ENCODE results near the gene BCL6. TPM values are rescaled to one million over a fixed set of nuclear protein-coding genes. Genes with fewer than 3 reads are reported as not detected.

Gene BCL6
- total and polyA plus RNA-seq, 9 of the 15 experiments (the other 6 are each of a cell fraction or from before 2014, with no cell fraction given), result 0.08 to 3.5 (median 1.6) TPM

- TF ChIP-seq VEZF1 (CRISPR knock-in tag; IDR thresholded peaks at IDR 0.05) (peak; percentile 65), CBX1 (IDR thresholded peaks at IDR 0.05; ENCODE audit: low read depth) (no peak), SMC3 (conservative IDR thresholded peaks at IDR 0.05; ENCODE audit: insufficient read depth, low read depth, low read length) (peak; percentile 72), ZNF24 (IDR thresholded peaks at IDR 0.05) (0 out of 2 replicates have a peak, but pooled peaks have one; percentile 8), MLLT1 (IDR thresholded peaks at IDR 0.05) (peak in 1 of 2 experiments; percentile 61; a peak in 1 of 4 replicates), XRCC5 (IDR thresholded peaks at IDR 0.05; ENCODE audit: low read depth, low read length) (peak; percentile 91; the same call in 1 of the 2 replicates), GABPB2 (CRISPR knock-in tag; conservative IDR thresholded peaks at IDR 0.05) (no peak), NCOA1 (IDR thresholded peaks at IDR 0.05; ENCODE audit: low read depth) (0 out of 2 replicates have a peak, but pooled peaks have one; percentile 15), CTCFL (IDR thresholded peaks at IDR 0.05; ENCODE audit: borderline replicate concordance, insufficient read depth, low read depth, low read length, poor library complexity, severe bottlenecking) (peak; percentile 39), RAD21 (CRISPR knock-in tag; conservative IDR thresholded peaks at IDR 0.05 in 1 of 2, IDR thresholded peaks at IDR 0.05 in 1 of 2) (peak; percentile 81 to 93), MAZ (CRISPR knock-in tag; conservative IDR thresholded peaks at IDR 0.05 in 1 of 2, IDR thresholded peaks at IDR 0.05 in 1 of 2) (peak in 1 of 2 experiments; percentile 80; a peak in 2 of 4 replicates), ZNF398 (CRISPR knock-in tag; IDR thresholded peaks at IDR 0.05) (no peak), CHD1 (IDR thresholded peaks at IDR 0.05; ENCODE audit: low read length) (no peak), HDAC2 (IDR thresholded peaks at IDR 0.05) (no peak), BDP1 (IDR thresholded peaks at IDR 0.05; ENCODE audit: insufficient read depth, insufficient read length) (no peak), TBP (optimal IDR thresholded peaks at IDR 0.05; ENCODE audit: low read depth, low read length) (peak; percentile 44), JUND (IDR thresholded peaks at IDR 0.05; ENCODE audit: borderline replicate concordance, low read depth, low read length) (peak; percentile 59), JUND (tag; IDR thresholded peaks at IDR 0.05; ENCODE audit: borderline replicate concordance, low read depth, low read length) (no peak; the same call in 2 of the 3 replicates), NFIX (CRISPR knock-in tag; IDR thresholded peaks at IDR 0.05; ENCODE audit: low read depth) (no peak), RB1 (IDR thresholded peaks at IDR 0.05; ENCODE audit: low read depth) (peak; percentile 65; the same call in 1 of the 2 replicates), CREM (IDR thresholded peaks at IDR 0.05; ENCODE audit: low read depth) (peak; percentile 55), SMARCE1 (IDR thresholded peaks at IDR 0.05) (peak; percentile 80), PTRF (tag; IDR thresholded peaks at IDR 0.05) (no peak)
These were observed 2.8 kb upstream of the BCL6 start (continued) for GRCh38 chr3:187748050-187748481.
